ENCODE data around the gene CEMIP. TPM values are rescaled to one million over a fixed set of nuclear protein-coding genes. Genes with fewer than 3 reads are reported as not detected.

CEMIP gene
- total and polyA plus RNA-seq, 2 experiments from 2014 or later = 0.27 to 2.1 TPM

GRCh38 chr15:80798911-80799310 lies 19.7 kb downstream of the CEMIP start (continued):
- TF ChIP-seq, protein P1, sequence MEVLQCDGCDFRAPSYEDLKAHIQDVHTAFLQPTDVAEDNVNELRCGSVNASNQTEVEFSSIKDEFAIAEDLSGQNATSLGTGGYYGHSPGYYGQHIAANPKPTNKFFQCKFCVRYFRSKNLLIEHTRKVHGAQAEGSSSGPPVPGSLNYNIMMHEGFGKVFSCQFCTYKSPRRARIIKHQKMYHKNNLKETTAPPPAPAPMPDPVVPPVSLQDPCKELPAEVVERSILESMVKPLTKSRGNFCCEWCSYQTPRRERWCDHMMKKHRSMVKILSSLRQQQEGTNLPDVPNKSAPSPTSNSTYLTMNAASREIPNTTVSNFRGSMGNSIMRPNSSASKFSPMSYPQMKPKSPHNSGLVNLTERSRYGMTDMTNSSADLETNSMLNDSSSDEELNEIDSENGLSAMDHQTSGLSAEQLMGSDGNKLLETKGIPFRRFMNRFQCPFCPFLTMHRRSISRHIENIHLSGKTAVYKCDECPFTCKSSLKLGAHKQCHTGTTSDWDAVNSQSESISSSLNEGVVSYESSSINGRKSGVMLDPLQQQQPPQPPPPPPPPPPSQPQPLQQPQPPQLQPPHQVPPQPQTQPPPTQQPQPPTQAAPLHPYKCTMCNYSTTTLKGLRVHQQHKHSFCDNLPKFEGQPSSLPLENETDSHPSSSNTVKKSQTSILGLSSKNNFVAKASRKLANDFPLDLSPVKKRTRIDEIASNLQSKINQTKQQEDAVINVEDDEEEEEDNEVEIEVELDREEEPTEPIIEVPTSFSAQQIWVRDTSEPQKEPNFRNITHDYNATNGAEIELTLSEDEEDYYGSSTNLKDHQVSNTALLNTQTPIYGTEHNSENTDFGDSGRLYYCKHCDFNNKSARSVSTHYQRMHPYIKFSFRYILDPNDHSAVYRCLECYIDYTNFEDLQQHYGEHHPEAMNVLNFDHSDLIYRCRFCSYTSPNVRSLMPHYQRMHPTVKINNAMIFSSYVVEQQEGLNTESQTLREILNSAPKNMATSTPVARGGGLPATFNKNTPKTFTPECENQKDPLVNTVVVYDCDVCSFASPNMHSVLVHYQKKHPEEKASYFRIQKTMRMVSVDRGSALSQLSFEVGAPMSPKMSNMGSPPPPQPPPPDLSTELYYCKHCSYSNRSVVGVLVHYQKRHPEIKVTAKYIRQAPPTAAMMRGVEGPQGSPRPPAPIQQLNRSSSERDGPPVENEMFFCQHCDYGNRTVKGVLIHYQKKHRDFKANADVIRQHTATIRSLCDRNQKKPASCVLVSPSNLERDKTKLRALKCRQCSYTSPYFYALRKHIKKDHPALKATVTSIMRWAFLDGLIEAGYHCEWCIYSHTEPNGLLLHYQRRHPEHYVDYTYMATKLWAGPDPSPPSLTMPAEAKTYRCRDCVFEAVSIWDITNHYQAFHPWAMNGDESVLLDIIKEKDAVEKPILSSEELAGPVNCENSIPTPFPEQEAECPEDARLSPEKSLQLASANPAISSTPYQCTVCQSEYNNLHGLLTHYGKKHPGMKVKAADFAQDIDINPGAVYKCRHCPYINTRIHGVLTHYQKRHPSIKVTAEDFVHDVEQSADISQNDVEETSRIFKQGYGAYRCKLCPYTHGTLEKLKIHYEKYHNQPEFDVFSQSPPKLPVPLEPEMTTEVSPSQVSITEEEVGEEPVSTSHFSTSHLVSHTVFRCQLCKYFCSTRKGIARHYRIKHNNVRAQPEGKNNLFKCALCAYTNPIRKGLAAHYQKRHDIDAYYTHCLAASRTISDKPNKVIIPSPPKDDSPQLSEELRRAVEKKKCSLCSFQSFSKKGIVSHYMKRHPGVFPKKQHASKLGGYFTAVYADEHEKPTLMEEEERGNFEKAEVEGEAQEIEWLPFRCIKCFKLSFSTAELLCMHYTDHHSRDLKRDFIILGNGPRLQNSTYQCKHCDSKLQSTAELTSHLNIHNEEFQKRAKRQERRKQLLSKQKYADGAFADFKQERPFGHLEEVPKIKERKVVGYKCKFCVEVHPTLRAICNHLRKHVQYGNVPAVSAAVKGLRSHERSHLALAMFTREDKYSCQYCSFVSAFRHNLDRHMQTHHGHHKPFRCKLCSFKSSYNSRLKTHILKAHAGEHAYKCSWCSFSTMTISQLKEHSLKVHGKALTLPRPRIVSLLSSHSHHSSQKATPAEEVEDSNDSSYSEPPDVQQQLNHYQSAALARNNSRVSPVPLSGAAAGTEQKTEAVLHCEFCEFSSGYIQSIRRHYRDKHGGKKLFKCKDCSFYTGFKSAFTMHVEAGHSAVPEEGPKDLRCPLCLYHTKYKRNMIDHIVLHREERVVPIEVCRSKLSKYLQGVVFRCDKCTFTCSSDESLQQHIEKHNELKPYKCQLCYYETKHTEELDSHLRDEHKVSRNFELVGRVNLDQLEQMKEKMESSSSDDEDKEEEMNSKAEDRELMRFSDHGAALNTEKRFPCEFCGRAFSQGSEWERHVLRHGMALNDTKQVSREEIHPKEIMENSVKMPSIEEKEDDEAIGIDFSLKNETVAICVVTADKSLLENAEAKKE (CRISPR knock-in tag; IDR thresholded peaks at IDR 0.05) = no peak
- TF ChIP-seq POLR2AphosphoS5 (IDR thresholded peaks at IDR 0.05; ENCODE audit: low read depth) = no peak
- no peak for TF ChIP-seq ZNF114 (CRISPR knock-in tag; IDR thresholded peaks at IDR 0.05)
- no peak for TF ChIP-seq STAT1 (IDR thresholded peaks at IDR 0.05; ENCODE audit: unreplicated experiment)
- no peak for TF ChIP-seq JUNB (IDR thresholded peaks at IDR 0.05; ENCODE audit: unreplicated experiment)

- Histone ChIP-seq H3K27me3 (ENCODE audit: insufficient read depth) (no peaks in the 10 kb centered on the region), H3K4me3 (no peak overlapping the region), H3K36me3 (ENCODE audit: insufficient read depth) (no peaks in the 10 kb centered on the region), H3K9me2 (ENCODE audit: insufficient read depth) (no peaks in the 10 kb centered on the region; the same call in 1 of the 2 replicates), H3K27ac (ENCODE audit: low read depth) (no peak overlapping the region), H2AFZ (no peak overlapping the region), H3K4me1 (ENCODE audit: insufficient read depth) (peaks cover 7% of the 10 kb centered on the region), H3F3A (replicated peaks; ENCODE audit: low read depth) (no peaks in the 10 kb centered on the region), H3K79me2 (replicated peaks; ENCODE audit: insufficient read depth) (no peaks in the 10 kb centered on the region), H4K20me1 (replicated peaks; ENCODE audit: insufficient read depth) (no peaks in the 10 kb centered on the region), H3K4me2 (no peak overlapping the region)
- peaks cover 1% of the 10 kb centered on the region for H3K27me3 Mint-ChIP-seq (ENCODE audit: insufficient read depth, low read depth, poor library complexity)
- TF ChIP-seq STAT1 (IDR thresholded peaks at IDR 0.05; ENCODE audit: unreplicated experiment) (no peak), ZNF114 (CRISPR knock-in tag; IDR thresholded peaks at IDR 0.05) (no peak)
- TF ChIP-seq, protein P2, sequence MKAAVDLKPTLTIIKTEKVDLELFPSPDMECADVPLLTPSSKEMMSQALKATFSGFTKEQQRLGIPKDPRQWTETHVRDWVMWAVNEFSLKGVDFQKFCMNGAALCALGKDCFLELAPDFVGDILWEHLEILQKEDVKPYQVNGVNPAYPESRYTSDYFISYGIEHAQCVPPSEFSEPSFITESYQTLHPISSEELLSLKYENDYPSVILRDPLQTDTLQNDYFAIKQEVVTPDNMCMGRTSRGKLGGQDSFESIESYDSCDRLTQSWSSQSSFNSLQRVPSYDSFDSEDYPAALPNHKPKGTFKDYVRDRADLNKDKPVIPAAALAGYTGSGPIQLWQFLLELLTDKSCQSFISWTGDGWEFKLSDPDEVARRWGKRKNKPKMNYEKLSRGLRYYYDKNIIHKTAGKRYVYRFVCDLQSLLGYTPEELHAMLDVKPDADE (IDR thresholded peaks at IDR 0.05) = no peak
- TF ChIP-seq, protein P3, sequence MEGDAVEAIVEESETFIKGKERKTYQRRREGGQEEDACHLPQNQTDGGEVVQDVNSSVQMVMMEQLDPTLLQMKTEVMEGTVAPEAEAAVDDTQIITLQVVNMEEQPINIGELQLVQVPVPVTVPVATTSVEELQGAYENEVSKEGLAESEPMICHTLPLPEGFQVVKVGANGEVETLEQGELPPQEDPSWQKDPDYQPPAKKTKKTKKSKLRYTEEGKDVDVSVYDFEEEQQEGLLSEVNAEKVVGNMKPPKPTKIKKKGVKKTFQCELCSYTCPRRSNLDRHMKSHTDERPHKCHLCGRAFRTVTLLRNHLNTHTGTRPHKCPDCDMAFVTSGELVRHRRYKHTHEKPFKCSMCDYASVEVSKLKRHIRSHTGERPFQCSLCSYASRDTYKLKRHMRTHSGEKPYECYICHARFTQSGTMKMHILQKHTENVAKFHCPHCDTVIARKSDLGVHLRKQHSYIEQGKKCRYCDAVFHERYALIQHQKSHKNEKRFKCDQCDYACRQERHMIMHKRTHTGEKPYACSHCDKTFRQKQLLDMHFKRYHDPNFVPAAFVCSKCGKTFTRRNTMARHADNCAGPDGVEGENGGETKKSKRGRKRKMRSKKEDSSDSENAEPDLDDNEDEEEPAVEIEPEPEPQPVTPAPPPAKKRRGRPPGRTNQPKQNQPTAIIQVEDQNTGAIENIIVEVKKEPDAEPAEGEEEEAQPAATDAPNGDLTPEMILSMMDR (conservative IDR thresholded peaks at IDR 0.05; ENCODE audit: low read depth in 2 of 2) = peak in 1 of 2 experiments; percentile 21; a peak in 1 of 4 replicates
- peaks cover 6% of the 10 kb centered on the region; the same call in 2 of the 3 replicates for H3K4me1 Mint-ChIP-seq
- H3K9me3 Mint-ChIP-seq = no peaks in the 10 kb centered on the region
- DNase-seq (ENCODE audit: low spot score) = no peak
- H3K36me3 Mint-ChIP-seq (ENCODE audit: low read depth) = no peaks in the 10 kb centered on the region
- H3K27ac Mint-ChIP-seq = no peak overlapping the region
- H3K4me3 Mint-ChIP-seq = no peak overlapping the region
- peak; percentile 40; the same call in 2 of the 3 replicates for ATAC-seq
Observed at GRCh38 chr15:80800067-80800466, 20.9 kb downstream of the CEMIP start.
